Skeletal muscle satellite cell (primary cell): ENCODE results near the gene RNF14.
"Not testable (repeated sequence)": the region's sequence is repeated elsewhere in the genome, so short reads cannot be mapped to it uniquely, and the experiment has no call there.

Experiments
- H3K27me3 ChIP-seq: 2 replicates; pipeline ENCODE4 v1.7.0; 2013; ENCODE audit warnings: low read length; ENCODE audit not compliant: control insufficient read depth, insufficient read depth
- H3K36me3 ChIP-seq: 2 replicates; pipeline ENCODE4 v1.7.0; 2013; ENCODE audit warnings: mild to moderate bottlenecking, control low read depth, low read length; ENCODE audit not compliant: insufficient read depth
- H3K4me1 ChIP-seq: 2 replicates; pipeline ENCODE4 v1.7.0; 2013; ENCODE audit warnings: low read length; ENCODE audit not compliant: control insufficient read depth, insufficient read depth
- H3K4me2 ChIP-seq: 2 replicates; pipeline ENCODE4 v1.7.0; 2013; ENCODE audit warnings: mild to moderate bottlenecking, low read length
- H3K4me3 ChIP-seq: 2 replicates; pipeline ENCODE4 v1.7.0; 2013; ENCODE audit warnings: low read length
- H3K9ac ChIP-seq: 2 replicates; pipeline ENCODE4 v1.7.0; 2013; ENCODE audit warnings: mild to moderate bottlenecking, low read depth, low read length, moderate library complexity
- H3K9me3 ChIP-seq: replicated peaks from 2 replicates; pipeline ENCODE4 v1.7.0; 2013; ENCODE audit warnings: mild to moderate bottlenecking, control low read depth, low read length

RNF14 gene

DNA sequence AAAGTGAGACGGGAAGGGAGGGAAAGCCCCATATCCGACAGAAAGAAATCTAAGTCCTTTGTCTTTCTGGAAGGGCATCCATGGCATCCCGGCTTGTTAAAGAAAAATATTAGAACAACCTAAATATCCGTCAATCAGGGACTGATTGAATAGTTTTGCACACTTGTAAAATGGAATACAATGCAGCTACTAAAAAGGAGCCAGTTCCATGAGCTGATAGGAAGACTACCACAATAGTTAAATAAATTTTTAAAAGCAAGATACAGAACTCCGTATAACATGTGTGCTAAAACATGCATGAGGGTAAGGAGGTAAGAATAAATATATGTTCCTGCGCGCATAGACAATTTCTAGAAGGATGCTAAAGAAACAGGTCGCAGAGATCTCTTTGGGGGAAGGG lies 56.7 kb downstream of the RNF14 start:
- peaks cover 12% of the 10 kb centered on the region for H3K4me1 ChIP-seq
- peak overlapping the region; percentile 96 for H3K4me2 ChIP-seq
- peaks cover 18% of the 10 kb centered on the region for H3K27me3 ChIP-seq
- H3K9ac ChIP-seq = no peak overlapping the region
- H3K9me3 ChIP-seq = no peaks in the 10 kb centered on the region
- peak overlapping the region; percentile 78 for H3K4me3 ChIP-seq
- no peaks in the 10 kb centered on the region for H3K36me3 ChIP-seq

GRCh38 chr5:142032150-142032549 lies 63.2 kb downstream of the RNF14 start:
- no peaks in the 10 kb centered on the region for H3K36me3 ChIP-seq
- H3K4me3 ChIP-seq = no peak overlapping the region
- H3K4me1 ChIP-seq = peaks cover 3% of the 10 kb centered on the region
- H3K4me2 ChIP-seq = no peak overlapping the region
- peaks cover 47% of the 10 kb centered on the region for H3K27me3 ChIP-seq
- H3K9me3 ChIP-seq = no peaks in the 10 kb centered on the region
- H3K9ac ChIP-seq = no peak overlapping the region

DNA sequence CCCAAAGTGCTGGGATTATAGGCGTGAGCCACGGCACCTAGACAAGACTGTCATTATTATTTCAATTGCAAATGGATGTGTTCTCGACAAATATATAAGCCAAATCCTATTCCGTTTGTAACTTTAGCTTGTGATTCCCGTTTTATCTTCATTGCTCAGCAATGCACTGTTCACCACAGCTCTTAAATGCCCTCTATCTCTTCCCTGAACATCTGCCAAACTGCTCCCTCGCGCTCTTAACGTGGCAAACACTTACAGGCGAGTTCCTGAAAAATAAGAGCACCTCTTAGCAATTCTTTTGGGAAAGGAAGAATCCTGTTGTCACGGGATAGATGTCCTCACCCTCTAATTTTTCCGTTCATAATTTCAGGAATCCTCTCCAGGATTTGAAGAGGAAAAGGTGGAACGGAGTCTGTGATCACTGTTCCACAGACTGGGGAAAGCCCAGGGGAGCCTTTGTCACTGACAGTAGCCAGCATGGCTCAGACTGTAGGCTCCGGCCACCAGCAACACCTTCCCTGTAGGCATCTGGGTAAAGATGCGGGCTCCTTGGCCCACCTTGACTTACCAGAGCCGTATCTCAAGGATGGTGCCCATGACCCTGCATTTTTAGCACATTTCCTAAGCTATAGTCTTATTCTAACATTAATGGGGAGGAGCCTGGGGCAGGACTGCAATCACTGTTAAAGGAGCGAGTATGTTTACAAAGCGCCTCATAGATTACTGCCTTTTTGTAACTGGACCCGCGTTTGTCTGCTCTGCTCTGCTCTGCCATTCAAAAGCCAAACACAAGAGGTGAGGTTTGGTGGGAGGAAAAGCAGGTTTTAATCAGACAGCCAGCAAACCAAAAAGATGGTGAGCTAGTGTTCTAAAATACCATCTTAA lies 64.1 kb downstream of the RNF14 start:
- H3K9me3 ChIP-seq = no peaks in the 10 kb centered on the region
- no peak overlapping the region for H3K9ac ChIP-seq
- H3K36me3 ChIP-seq = no peaks in the 10 kb centered on the region
- H3K4me3 ChIP-seq = no peak overlapping the region
- no peak overlapping the region for H3K4me2 ChIP-seq
- no peaks in the 10 kb centered on the region for H3K4me1 ChIP-seq
- H3K27me3 ChIP-seq = peaks cover 47% of the 10 kb centered on the region

- H3K27me3 ChIP-seq = peaks cover 47% of the 10 kb centered on the region
- H3K4me1 ChIP-seq, H3K9me3 ChIP-seq, H3K36me3 ChIP-seq, H3K9ac ChIP-seq, H3K4me2 ChIP-seq, H3K4me3 ChIP-seq: not testable (repeated sequence)
Observed at GRCh38 chr5:142033632-142034567, 65.0 kb downstream of the RNF14 start.

DNA sequence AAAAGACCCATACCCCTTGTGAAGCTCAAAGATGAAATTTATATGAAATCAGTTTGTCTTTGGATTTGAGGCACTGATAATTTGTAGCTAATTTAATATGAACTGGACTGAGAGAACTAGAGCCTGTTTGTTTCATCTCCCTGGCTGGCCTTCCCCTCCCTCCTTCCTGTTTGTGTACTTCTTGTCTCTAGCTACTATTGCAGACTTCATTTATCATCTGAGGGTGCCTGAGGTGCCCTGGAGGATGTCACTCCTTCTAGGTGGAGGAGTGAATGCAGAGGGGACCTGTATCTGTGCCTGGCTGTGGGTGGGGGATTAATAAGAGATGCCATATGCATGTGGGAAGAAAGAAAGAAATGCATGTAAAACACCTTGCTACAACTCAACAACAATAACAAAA lies 66.1 kb downstream of the RNF14 start:
- Histone ChIP-seq H3K9me3 (no peaks in the 10 kb centered on the region), H3K4me2 (no peak overlapping the region), H3K27me3 (peaks cover 40% of the 10 kb centered on the region), H3K36me3 (no peaks in the 10 kb centered on the region), H3K4me3 (no peak overlapping the region), H3K4me1 (no peaks in the 10 kb centered on the region), H3K9ac (no peak overlapping the region)

DNA sequence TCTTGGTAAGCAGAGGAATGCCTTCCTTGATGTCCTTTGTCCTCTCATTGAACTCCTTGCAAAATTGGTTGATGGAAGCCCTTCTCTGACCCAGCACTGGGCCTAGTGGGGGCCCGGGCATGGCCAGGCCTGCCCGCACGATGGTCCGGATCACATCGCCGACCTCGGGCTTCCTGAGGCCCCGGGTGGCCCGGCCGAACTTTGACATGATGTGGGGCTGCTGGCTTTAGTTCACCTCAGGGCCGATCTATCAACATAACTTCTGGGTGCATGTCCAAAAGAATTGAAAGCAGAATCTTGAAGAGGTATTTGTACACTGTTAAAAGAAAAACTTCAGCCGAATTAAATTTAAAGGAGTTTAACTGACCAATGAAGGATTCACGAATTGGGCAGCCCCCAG lies 68.0 kb downstream of the RNF14 start:
- H3K4me2 ChIP-seq = no peak overlapping the region
- H3K36me3 ChIP-seq = no peaks in the 10 kb centered on the region
- H3K9me3 ChIP-seq = no peaks in the 10 kb centered on the region
- H3K9ac ChIP-seq = no peak overlapping the region
- H3K27me3 ChIP-seq = peaks cover 23% of the 10 kb centered on the region
- H3K4me1 ChIP-seq = no peaks in the 10 kb centered on the region
- no peak overlapping the region for H3K4me3 ChIP-seq

GRCh38 chr5:142037599-142037998 lies 68.7 kb downstream of the RNF14 start:
- H3K4me3 ChIP-seq, H3K9ac ChIP-seq, H3K36me3 ChIP-seq, H3K4me2 ChIP-seq, H3K4me1 ChIP-seq, H3K9me3 ChIP-seq: not testable (repeated sequence)
- peaks cover 16% of the 10 kb centered on the region for H3K27me3 ChIP-seq

GRCh38 chr5:142038735-142039134 lies 69.8 kb downstream of the RNF14 start:
- Histone ChIP-seq H3K36me3 (no peaks in the 10 kb centered on the region), H3K9me3 (no peaks in the 10 kb centered on the region), H3K4me2 (no peak overlapping the region), H3K4me1 (no peaks in the 10 kb centered on the region), H3K4me3 (no peak overlapping the region), H3K27me3 (peaks cover 4% of the 10 kb centered on the region), H3K9ac (no peak overlapping the region)
